NCI-H2029 treated with DMSO at 0.1 percent for 48 hours (cell line): ENCODE results near the gene S100A1.

Source experiments
- DNase-seq: peaks from one replicate; lab custom pipeline; 2025; lab: John Stamatoyannopoulos, UW

S100A1 gene

GRCh38 chr1:153610811-153611301, 17.4 kb upstream of the S100A1 start:
- no peak for DNase-seq

DNA sequence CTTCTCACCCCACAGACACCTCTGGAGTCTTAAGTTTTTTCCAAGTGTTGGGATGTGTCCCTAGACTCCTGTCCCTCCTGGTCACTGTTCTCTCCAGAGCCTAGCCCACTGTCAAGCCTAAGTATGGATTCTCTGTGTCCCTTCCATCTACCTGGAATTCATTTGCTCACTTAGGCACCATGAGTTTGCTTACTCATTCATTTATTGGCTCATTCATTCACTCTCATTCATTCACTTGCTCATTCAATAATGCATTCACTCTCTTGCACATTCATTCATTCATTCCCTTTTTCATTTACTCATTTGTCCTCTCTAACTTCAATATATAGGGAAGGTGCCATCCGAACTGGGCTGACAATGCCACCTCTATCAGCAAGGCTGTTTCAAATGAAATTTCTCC, 16.9 kb upstream of the S100A1 start:
- DNase-seq: no peak

DNA sequence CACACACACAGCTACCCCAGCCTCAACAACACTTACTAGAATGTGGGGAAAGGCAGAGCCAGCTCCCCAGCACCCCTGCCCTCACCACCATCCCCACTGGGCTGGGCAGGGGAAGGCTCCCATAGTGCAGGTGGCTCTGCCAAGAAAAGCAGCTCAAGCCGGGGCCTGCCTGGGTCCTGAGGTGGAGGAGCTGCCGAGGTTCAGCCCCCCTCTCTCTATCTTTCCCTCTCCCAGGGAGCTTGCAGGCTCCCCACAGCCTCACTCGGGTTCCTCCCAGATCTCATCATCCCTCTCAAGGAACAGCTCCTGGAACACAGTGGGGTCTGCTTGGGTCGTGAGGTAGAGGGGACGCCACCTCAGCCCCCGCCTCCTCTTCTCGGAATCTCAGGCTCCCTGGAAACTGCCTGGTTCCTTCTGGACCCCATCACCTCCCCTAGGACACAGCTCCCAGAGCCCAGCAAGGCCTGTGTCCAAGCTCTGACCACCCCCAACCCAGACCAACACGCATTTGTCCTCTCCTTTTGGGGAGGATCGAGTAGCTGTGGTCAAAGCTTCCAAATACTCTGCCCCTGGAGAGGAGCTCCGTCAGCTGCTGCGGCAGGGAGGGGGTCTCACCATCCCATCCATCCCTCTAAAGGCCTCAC, 16.0 kb upstream of the S100A1 start:
- DNase-seq: no peak

DNA sequence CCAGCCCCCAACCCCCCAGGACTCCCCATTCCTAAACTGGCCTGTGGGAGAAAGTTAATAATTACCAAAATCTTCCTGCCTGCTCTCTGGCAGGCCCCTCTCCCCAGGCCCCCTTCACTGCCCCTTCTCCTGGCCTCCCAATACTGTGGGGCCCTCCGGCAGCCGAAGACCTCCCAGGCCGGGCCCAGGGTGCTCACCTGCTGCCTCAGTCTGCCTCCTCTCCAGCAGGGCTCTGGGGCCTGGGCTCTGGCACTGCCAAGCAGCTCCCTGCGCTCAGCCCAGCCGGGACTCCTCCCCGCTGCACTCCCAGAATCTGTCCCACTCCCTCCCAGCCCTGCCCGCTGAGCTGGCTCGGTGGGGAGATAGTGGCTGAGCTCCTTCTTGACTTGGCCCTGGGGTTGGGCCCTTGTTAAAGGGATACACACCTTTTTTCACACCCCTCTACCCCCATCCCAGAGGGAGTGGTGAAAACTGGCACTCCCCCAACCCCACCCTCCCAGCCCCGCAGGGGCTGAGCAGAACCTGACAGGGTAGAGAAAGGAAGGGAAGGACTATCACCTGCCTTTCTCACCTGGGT, 15.4 kb upstream of the S100A1 start, which contains the start of gene S100A16:
TSS of gene S100A16 (minus strand) at position 383 of the 577 bp plus-strand sequence. CDS start 4,986 bp downstream, outside the sequence.
- no peak for DNase-seq

GRCh38 chr1:153613406-153613805, 14.8 kb upstream of the S100A1 start:
- no peak for DNase-seq

- DNase-seq: no peak
Measured at GRCh38 chr1:153614189-153614900, 13.9 kb upstream of the S100A1 start.

- no peak for DNase-seq
Measured at GRCh38 chr1:153614906-153615305, 13.3 kb upstream of the S100A1 start.

GRCh38 chr1:153615406-153615805, 12.8 kb upstream of the S100A1 start:
- DNase-seq: no peak

- peak; percentile 58 for DNase-seq
Measured at GRCh38 chr1:153616144-153616916, 11.9 kb upstream of the S100A1 start, which contains the start of gene S100A14. Gene S100A14 (minus strand): TSS chr1:153616325. CDS start chr1:153615858, 467 bp downstream.

DNA sequence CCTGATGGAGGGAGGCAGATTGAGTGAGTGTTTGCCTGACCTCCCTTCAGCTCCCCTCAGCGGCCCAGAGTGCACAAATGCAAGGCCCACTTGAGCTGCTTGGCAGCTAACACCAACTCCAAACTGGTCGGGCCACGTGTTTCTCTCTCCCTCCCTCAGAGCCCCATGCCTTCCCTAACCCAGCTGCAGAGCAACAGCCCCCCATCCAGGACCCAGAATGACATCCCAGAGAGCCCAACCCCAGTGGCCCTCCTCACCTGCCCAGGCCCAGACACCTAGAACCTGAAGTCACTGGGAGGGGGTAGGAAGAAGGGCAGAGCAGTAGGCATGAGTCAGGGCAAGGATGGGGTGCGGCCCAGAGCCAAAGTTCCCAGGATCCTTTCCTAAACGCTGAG, 11.3 kb upstream of the S100A1 start:
- peak; percentile 29 for DNase-seq

GRCh38 chr1:153617663-153618062, 10.6 kb upstream of the S100A1 start:
- DNase-seq: no peak

DNA sequence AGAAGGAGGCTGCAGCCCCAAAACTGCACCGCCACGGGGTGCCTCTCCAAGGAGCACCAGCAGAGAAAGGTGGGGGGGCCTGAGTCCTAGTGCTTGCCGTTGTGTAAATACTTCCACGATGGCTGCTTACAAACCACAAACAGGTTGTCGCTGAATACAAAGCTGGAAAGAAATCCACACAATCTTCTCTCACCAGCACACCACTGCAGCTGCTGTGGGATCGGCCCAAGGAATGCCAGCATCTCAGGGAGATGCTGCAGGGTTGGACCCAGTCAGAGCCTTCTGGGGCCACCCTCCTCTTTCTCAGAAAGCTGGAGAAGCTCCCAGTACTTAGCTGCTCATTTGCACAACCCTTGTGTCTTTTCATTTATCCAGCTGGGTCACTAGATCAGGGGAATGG, 9.1 kb upstream of the S100A1 start:
- DNase-seq: no peak

DNA sequence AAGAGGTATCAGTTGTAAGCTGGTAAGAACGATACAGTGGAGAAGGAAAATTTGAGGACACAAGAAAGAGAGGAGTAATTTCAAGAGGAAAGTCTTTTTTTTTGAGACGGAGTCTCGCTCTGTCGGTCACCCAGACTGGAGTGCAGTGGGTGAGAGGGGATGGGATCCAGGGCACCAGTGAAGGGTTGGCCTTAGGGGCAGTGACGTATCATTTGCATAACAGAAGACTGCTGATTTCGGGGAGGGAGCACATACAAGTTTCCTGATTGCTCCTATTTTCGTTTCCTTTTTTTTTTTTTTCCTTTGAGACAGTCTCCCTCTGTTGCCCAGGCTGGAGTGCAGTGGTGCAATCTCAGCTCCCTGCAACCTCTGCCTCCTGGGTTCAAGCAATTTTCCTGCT, 5.1 kb upstream of the S100A1 start:
- no peak for DNase-seq

GRCh38 chr1:153624965-153625611, 3.1 kb upstream of the S100A1 start:
- no peak for DNase-seq

- no peak for DNase-seq
Measured at GRCh38 chr1:153626477-153626903, 1.7 kb upstream of the S100A1 start.

DNA sequence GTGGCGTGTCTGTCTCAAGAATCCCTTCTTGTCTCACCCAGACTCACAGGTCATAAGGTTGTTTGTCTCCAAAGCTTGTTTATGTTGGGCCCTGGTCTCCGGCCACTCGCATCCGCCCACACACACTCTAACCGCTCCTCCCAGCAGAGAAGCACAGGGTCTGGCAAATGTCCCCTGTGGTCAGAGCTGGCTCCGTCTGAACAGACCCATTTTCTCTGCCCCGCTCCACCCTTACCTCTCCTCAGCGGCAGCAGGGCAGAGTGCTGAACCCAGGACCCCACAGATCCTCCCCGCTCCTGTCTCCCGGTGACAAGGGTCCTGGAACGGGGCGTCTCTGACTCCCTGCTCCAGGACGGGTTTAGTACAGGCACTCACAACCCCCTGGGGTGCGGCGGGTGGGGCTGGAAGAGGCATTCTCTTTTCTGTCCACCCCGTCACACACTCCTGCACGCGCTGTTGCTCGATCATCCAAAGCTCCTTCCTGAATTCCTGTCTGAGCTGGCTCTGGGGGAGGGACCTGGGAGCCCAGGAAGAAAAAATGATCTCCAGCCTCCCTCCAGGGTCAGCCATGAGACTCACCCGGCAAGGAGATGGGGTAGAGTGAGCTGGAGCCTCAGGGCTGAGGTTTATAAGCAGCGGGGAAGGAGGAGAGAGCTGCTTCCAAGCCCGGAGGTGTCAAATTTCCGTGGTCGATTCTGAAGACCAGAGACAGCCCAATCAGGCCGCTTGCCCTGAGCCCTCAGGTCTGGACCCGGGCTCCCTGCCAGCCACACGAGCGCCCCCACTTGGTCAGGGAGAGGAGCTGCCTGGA, 1.1 kb upstream of the S100A1 start, which contains the start of gene S100A13:
TSS of gene S100A13 (minus strand) at position 602 of the 811 bp plus-strand sequence. CDS start 1,033 bp downstream, outside the sequence.
- DNase-seq: peak; percentile 88

GRCh38 chr1:153628638-153629342, 556 bp downstream of the S100A1 start:
- no peak for DNase-seq

DNA sequence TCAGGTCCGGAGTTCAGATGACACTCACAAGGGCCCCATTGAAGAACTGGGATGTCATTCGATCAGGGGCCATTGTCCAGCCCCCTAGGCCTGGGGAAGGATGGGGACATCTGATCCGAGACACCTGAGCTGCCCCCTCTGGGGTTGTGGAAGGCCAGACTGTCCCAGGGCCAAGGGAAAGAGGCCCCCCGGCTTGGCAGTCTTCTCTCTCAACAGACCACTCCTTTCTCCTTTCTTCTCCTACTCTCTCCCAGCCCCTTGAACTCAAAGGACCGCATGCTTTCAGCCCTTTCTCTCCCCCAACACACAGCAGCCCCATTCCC, 1.1 kb downstream of the S100A1 start:
- no peak for DNase-seq

DNA sequence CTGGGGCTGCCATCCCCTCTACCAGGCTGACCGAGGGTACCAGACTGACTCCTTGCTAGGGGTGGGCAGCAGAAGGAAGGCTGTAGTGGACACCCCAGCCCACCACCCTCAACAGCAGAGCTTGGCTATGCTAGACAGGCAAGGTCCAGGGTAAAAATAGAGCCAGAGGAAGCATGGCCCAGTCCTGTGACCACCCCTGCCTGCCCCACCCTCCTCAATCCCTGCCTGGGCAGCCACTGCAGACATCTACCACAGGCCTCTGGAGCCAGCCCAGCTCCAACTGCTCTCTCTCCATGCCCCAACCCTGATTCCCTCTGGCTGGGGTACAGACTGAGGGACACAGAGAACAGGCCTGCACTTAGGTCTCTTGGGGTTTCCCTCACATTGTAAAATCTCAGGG, 1.7 kb downstream of the S100A1 start:
- DNase-seq: no peak

DNA sequence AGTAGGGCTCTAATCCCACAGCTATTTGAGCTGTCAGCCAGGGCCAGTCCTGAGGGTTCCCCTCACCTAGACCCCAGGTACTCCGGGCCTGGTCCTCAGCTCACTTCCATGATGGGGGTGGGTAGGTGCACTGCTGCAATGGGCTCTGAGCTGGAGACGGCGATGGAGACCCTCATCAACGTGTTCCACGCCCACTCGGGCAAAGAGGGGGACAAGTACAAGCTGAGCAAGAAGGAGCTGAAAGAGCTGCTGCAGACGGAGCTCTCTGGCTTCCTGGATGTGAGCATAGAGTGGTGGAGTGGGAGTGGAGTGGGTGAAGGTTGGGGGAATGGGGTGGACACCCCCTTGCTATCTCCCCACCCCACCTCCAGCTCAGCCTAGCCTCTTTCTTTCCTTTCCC, 2.1 kb downstream of the S100A1 start:
- DNase-seq: no peak
